ENCODE measurements around the gene CCDC150.

DNA sequence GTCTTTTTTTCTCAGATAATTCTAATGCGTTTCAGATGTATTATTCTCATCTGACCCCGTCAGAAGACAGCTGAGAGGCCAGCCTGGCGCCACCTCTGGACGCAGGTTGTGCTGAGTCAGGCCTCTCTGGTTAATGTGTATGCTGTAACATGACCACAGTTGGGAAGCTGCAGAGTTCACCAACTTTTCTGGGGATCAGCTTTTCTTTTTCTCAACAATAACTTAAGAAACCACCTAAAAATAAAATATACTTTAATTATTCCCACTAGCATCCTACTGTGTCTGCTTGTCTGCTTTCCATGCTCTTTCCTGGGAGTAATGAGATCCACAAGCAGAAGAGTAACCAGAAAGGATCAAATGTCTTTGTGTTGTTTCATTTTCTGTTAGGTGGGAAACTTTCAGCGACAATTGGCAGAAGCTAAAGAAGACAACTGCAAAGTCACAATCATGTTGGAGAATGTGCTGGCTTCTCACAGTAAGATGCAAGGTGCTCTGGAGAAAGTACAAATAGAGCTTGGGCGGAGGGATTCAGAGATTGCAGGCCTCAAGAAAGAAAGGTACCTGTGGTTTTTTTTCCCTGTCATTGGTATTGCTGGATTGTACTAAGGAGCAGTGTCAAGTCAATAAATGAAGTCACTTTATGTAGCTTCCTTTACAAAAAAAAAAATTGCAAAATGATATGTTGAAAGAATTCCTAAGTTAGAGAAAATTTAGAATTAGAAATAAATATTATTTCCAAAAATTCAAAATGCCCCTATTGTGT, 79.8 kb downstream of the CCDC150 start:
- TF ChIP-seq, protein P1, sequence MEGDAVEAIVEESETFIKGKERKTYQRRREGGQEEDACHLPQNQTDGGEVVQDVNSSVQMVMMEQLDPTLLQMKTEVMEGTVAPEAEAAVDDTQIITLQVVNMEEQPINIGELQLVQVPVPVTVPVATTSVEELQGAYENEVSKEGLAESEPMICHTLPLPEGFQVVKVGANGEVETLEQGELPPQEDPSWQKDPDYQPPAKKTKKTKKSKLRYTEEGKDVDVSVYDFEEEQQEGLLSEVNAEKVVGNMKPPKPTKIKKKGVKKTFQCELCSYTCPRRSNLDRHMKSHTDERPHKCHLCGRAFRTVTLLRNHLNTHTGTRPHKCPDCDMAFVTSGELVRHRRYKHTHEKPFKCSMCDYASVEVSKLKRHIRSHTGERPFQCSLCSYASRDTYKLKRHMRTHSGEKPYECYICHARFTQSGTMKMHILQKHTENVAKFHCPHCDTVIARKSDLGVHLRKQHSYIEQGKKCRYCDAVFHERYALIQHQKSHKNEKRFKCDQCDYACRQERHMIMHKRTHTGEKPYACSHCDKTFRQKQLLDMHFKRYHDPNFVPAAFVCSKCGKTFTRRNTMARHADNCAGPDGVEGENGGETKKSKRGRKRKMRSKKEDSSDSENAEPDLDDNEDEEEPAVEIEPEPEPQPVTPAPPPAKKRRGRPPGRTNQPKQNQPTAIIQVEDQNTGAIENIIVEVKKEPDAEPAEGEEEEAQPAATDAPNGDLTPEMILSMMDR (IDR thresholded peaks at IDR 0.05; ENCODE audit: insufficient read depth, low read depth, low read length), result no peak
- no peak for TF ChIP-seq EZH2 (IDR thresholded peaks at IDR 0.05; ENCODE audit: insufficient read depth, low read length)
